ENCODE data around the gene LYAR.

DNA sequence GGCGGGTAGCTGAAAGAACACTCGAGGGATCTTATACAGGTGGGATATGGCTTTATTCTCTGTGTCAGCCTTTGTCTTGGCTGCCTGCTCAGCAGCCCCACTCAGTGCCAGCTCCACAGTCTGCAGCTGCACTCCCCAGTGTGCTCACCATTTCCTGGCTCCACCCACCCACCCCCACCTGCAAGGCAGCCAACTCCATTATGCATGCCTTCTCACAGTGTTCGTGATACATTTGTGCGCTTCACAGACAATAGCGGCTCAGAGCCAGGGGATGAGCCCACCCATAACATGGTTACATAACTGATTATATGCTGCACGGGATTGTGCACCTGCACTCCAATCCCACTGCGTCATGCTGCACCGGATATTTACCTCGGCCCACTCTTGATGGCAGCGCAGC, 33.2 kb downstream of the LYAR start:
- no peak for TF ChIP-seq POLR2A (IDR thresholded peaks at IDR 0.05)
- TF ChIP-seq, protein P1, sequence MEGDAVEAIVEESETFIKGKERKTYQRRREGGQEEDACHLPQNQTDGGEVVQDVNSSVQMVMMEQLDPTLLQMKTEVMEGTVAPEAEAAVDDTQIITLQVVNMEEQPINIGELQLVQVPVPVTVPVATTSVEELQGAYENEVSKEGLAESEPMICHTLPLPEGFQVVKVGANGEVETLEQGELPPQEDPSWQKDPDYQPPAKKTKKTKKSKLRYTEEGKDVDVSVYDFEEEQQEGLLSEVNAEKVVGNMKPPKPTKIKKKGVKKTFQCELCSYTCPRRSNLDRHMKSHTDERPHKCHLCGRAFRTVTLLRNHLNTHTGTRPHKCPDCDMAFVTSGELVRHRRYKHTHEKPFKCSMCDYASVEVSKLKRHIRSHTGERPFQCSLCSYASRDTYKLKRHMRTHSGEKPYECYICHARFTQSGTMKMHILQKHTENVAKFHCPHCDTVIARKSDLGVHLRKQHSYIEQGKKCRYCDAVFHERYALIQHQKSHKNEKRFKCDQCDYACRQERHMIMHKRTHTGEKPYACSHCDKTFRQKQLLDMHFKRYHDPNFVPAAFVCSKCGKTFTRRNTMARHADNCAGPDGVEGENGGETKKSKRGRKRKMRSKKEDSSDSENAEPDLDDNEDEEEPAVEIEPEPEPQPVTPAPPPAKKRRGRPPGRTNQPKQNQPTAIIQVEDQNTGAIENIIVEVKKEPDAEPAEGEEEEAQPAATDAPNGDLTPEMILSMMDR (IDR thresholded peaks at IDR 0.05) = no peak

Data from right lobe of liver (tissue), 4 donors.